ENCODE data around the gene ENGASE. TPM values are rescaled to one million over a fixed set of nuclear protein-coding genes. Genes with fewer than 3 reads are reported as not detected.

The ENGASE gene
- total RNA-seq, 1 donor from 2014 or later, result 72.6 TPM

GRCh38 chr17:79047923-79048825 lies 26.4 kb upstream of the ENGASE start:
- no peaks in the 10 kb centered on the region for H3K36me3 Mint-ChIP-seq
- TF ChIP-seq CTCF (conservative IDR thresholded peaks at IDR 0.05), result no peak
- H3K27ac Mint-ChIP-seq, result no peak overlapping the region
- H3K9me3 Mint-ChIP-seq, result peaks cover 3% of the 10 kb centered on the region
- H3K4me1 Mint-ChIP-seq (ENCODE audit: unreplicated experiment), result peaks cover 10% of the 10 kb centered on the region
- peaks cover 18% of the 10 kb centered on the region for H3K27me3 Mint-ChIP-seq
- no peak for DNase-seq (ENCODE audit: extremely low spot score, unreplicated experiment)
- no peak overlapping the region for H3K4me3 Mint-ChIP-seq

GRCh38 chr17:79048826-79049755 lies 25.5 kb upstream of the ENGASE start:
- no peak overlapping the region for H3K27ac Mint-ChIP-seq
- peaks cover 10% of the 10 kb centered on the region for H3K4me1 Mint-ChIP-seq (ENCODE audit: unreplicated experiment)
- no peak for TF ChIP-seq CTCF (conservative IDR thresholded peaks at IDR 0.05)
- H3K27me3 Mint-ChIP-seq, result peaks cover 14% of the 10 kb centered on the region
- H3K36me3 Mint-ChIP-seq, result no peaks in the 10 kb centered on the region
- peaks cover 9% of the 10 kb centered on the region for H3K9me3 Mint-ChIP-seq
- DNase-seq (ENCODE audit: extremely low spot score, unreplicated experiment), result no peak
- H3K4me3 Mint-ChIP-seq, result no peak overlapping the region

DNA sequence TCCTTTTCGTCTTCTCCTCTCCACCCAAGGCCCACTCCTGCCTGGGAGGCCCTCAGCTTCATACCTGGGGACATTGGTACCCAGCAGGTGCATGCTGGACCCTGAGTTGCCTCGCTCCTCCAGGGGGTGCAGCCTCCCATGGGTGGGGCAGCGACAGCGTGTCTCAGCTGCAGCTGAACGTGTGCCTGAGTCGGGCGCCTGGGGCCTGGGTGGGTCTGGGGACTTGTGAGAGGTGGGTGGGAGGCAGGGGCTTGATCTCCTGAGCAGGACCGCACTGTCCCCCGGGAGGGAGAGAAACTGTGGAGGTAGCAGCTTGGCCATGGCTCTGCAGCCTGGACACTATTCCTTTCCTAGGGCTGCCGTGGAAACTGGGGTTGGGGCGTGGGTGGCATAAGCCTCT lies 24.8 kb upstream of the ENGASE start:
- no peak for DNase-seq (ENCODE audit: extremely low spot score, unreplicated experiment)
- Mint-ChIP-seq H3K27me3 (peaks cover 12% of the 10 kb centered on the region), H3K4me1 (ENCODE audit: unreplicated experiment) (peaks cover 10% of the 10 kb centered on the region), H3K4me3 (no peak overlapping the region), H3K27ac (no peak overlapping the region), H3K36me3 (no peaks in the 10 kb centered on the region), H3K9me3 (peaks cover 12% of the 10 kb centered on the region)
- no peak for TF ChIP-seq CTCF (conservative IDR thresholded peaks at IDR 0.05)

GRCh38 chr17:79050551-79050950 lies 24.1 kb upstream of the ENGASE start:
- Mint-ChIP-seq H3K9me3 (peaks cover 12% of the 10 kb centered on the region), H3K27ac (no peak overlapping the region), H3K4me1 (ENCODE audit: unreplicated experiment) (peaks cover 8% of the 10 kb centered on the region), H3K36me3 (no peaks in the 10 kb centered on the region), H3K4me3 (no peak overlapping the region), H3K27me3 (peaks cover 9% of the 10 kb centered on the region)
- no peak for TF ChIP-seq CTCF (conservative IDR thresholded peaks at IDR 0.05)
- DNase-seq (ENCODE audit: extremely low spot score, unreplicated experiment), result no peak

DNA sequence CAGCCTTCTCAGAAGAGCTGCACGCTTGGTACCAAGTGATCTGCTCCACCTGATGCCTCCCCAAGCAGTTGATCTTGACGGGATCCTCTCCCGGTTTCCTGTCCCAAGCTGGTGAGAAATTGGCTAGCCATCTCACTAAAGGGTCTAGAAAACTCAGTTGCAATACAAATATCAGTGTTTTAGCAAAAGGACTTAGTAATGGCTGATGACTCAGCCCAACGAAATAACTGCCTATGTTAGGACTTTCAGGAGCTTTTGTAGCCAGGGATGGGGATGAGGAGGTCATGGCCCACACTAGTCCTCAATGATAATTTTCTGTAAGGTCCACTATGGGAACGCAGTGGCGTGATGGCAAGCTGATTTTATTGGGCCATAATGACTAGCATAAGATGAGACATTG lies 23.3 kb upstream of the ENGASE start:
- peaks cover under 1% of the 10 kb centered on the region for H3K4me1 Mint-ChIP-seq (ENCODE audit: unreplicated experiment)
- DNase-seq (ENCODE audit: extremely low spot score, unreplicated experiment), result no peak
- no peak overlapping the region for H3K27ac Mint-ChIP-seq
- TF ChIP-seq CTCF (conservative IDR thresholded peaks at IDR 0.05), result no peak
- H3K9me3 Mint-ChIP-seq, result peaks cover 12% of the 10 kb centered on the region
- no peaks in the 10 kb centered on the region for H3K36me3 Mint-ChIP-seq
- no peak overlapping the region for H3K4me3 Mint-ChIP-seq
- H3K27me3 Mint-ChIP-seq, result peaks cover 3% of the 10 kb centered on the region
